ENCODE data around the gene AGPAT2.

Gene AGPAT2

DNA sequence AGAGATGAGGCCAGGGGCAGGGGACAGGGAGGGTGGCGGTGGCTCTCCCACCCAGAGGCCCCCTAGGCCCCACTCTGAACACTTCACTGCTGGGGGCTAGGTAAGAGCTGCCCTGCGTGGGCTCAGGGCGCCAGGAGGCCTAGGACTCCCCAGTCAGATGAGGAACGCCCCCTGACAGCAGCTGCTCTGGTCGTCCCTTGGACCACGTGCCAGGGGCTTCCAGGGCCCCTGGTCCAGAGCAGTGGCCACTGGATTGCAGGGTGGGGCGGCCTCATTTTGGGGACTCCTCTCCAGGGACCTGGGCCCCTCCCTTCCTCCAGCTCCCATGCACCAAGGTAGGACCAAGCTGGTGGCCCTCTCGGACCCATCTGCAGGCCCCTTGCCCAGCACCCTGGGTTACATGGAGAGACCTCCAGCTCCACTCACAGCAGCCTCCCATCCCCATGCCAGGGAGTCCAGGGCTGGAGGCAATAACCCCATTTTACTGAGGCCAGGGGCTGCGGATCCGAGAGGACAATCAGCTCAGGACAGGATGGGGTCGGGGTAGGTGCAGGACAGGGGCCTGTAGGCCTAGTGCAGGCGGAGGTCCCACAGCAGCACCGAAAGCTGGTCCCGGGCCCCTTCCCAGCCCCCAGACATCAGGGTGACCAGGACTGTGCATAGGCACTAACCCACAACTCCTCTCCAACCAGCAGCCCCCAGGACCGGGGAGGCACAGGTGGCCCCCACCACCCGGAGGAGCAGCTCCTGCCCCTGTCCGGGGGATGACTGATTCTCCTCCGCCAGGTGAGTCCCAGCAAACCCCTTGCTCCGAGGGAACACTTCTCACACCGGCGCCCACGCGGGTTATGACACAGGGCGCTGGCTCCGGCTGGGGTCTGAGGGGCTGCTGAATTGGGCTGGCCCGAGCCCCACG lies 23.0 kb downstream of the AGPAT2 start:
- Histone ChIP-seq H3K4me1 (ENCODE audit: insufficient read depth, low read length) (no peaks in the 10 kb centered on the region), H3K36me3 (ENCODE audit: insufficient read depth, low read length) (no peaks in the 10 kb centered on the region), H3K9me3 (ENCODE audit: control insufficient read depth, insufficient read depth, low read length) (no peaks in the 10 kb centered on the region), H3K9ac (ENCODE audit: low read depth, low read length) (no peak overlapping the region)

DNA sequence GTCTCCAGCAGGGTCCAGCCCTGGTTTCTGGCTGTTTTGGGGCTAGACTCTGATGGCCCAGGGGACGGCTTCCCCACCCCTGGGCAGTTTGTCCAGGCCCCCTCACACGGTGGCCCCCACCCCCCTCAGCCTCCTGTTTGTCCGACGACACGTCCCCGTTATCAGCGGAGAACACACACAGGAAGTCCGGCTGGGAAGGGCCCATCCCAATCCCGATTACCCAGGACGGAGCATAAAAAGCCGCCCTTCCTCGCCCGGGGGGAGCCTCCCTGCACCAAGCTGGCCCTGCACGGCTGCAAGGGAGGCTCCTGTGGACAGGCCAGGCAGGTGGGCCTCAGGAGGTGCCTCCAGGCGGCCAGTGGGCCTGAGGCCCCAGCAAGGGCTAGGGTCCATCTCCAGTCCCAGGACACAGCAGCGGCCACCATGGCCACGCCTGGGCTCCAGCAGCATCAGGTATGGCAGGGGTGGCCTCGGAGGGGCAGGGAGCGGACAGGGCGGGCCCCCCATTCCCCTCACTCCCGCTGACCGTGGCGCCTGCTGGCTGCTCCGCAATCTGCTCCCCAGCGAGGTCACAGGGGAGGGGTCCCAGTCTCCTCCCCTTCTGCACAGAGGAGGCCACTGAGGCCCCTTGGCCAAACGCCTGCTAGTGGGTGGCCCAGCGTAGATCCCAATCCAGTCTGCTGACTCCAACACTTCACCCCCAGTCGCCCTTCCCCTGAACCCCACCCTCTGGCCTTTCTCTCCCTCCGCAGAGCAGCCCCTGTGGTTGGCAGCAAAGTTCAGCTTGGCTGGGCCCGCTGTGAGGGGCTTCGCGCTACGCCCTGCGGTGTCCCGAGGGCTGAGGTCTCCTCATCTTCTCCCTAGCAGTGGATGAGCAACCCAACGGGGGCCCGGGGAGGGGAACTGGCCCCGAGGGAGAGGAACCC lies 24.3 kb downstream of the AGPAT2 start, which contains the start of gene EGFL7:
TSS of gene EGFL7 (plus strand) at position 261 of the 926 bp plus-strand sequence. CDS start 5,367 bp downstream, outside the sequence.
- Histone ChIP-seq H3K4me1 (ENCODE audit: insufficient read depth, low read length) (no peaks in the 10 kb centered on the region), H3K36me3 (ENCODE audit: insufficient read depth, low read length) (no peaks in the 10 kb centered on the region), H3K9ac (ENCODE audit: low read depth, low read length) (no peak within 1 kb of the TSS), H3K9me3 (ENCODE audit: control insufficient read depth, insufficient read depth, low read length) (no peaks in the 10 kb centered on the region)

DNA sequence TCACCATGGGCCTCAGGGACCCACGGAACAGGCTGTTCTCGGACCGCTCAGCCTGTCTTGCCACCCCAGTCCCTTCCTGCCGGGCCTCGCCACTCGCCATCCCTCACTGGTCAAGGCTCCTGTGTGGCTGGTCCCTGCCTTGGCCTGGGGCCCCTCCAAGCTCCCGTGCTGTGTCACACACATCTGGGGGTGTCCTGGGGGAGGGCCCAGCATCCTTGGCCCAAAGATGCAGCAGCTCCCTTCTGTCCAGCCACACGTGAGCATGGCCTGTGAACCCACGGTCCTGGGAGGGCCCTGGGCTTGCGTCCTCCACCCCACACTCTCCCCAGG lies 25.0 kb downstream of the AGPAT2 start:
- Histone ChIP-seq H3K9ac (ENCODE audit: low read depth, low read length) (no peak overlapping the region), H3K4me1 (ENCODE audit: insufficient read depth, low read length) (no peaks in the 10 kb centered on the region), H3K9me3 (ENCODE audit: control insufficient read depth, insufficient read depth, low read length) (no peaks in the 10 kb centered on the region), H3K36me3 (ENCODE audit: insufficient read depth, low read length) (no peaks in the 10 kb centered on the region)

GRCh38 chr9:136661641-136662325 lies 25.5 kb downstream of the AGPAT2 start:
- Histone ChIP-seq H3K36me3 (ENCODE audit: insufficient read depth, low read length) (no peaks in the 10 kb centered on the region), H3K4me1 (ENCODE audit: insufficient read depth, low read length) (no peaks in the 10 kb centered on the region), H3K9me3 (ENCODE audit: control insufficient read depth, insufficient read depth, low read length) (no peaks in the 10 kb centered on the region), H3K9ac (ENCODE audit: low read depth, low read length) (no peak overlapping the region)

- H3K4me1 ChIP-seq (ENCODE audit: insufficient read depth, low read length): no peaks in the 10 kb centered on the region
- no peak overlapping the region for H3K9ac ChIP-seq (ENCODE audit: low read depth, low read length)
These were observed 26.2 kb downstream of the AGPAT2 start for GRCh38 chr9:136660971-136661550.

GRCh38 chr9:136659861-136660784 lies 27.1 kb downstream of the AGPAT2 start:
- no peaks in the 10 kb centered on the region for H3K9me3 ChIP-seq (ENCODE audit: control insufficient read depth, insufficient read depth, low read length)
- no peaks in the 10 kb centered on the region; the same call in 1 of the 2 replicates for H3K4me1 ChIP-seq (ENCODE audit: insufficient read depth, low read length)
- H3K36me3 ChIP-seq (ENCODE audit: insufficient read depth, low read length): no peaks in the 10 kb centered on the region
- H3K9ac ChIP-seq (ENCODE audit: low read depth, low read length): no peak overlapping the region

More at GRCh38 chr9:136660971-136661550, 26.2 kb downstream of the AGPAT2 start:
- Histone ChIP-seq H3K36me3 (ENCODE audit: insufficient read depth, low read length) (no peaks in the 10 kb centered on the region), H3K9me3 (ENCODE audit: control insufficient read depth, insufficient read depth, low read length) (no peaks in the 10 kb centered on the region)

DNA sequence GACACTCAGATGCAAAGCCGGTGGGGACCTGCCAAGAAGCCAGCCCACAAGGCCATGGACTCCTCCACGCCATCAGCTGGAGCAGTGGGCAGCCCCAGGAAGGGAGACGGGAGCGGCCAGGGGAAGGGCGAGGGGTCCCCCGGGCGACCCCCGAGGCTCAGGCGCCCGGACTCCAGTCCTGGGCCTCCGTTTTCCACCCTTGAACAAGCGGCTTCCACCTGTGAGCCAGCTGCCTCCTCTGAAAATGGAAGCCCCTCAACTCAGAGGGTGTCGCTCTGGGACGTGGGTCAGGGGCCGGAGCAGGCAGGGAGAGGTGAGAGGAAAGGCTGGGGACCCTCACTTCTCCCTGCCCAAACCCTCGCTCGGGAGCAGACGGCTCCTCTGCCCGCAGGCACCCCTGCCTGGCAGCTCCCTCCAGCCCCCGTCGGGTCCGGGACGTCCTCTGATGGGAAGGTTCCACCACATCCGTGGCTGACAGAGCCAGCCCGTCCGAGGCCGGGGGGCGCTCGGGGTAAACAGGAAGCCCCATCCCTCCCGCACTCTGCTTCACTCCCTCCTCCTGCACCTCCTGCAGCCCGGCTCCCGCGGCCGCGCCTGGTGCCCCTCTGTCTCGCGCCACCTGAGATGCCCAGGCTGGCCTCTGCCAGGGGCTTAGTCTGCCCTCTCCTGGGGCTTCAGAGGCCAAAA lies 28.3 kb downstream of the AGPAT2 start:
- Histone ChIP-seq H3K36me3 (ENCODE audit: insufficient read depth, low read length) (no peaks in the 10 kb centered on the region), H3K9ac (ENCODE audit: low read depth, low read length) (no peak overlapping the region), H3K9me3 (ENCODE audit: control insufficient read depth, insufficient read depth, low read length) (no peaks in the 10 kb centered on the region), H3K4me1 (ENCODE audit: insufficient read depth, low read length) (no peaks in the 10 kb centered on the region; the same call in 1 of the 2 replicates)

DNA sequence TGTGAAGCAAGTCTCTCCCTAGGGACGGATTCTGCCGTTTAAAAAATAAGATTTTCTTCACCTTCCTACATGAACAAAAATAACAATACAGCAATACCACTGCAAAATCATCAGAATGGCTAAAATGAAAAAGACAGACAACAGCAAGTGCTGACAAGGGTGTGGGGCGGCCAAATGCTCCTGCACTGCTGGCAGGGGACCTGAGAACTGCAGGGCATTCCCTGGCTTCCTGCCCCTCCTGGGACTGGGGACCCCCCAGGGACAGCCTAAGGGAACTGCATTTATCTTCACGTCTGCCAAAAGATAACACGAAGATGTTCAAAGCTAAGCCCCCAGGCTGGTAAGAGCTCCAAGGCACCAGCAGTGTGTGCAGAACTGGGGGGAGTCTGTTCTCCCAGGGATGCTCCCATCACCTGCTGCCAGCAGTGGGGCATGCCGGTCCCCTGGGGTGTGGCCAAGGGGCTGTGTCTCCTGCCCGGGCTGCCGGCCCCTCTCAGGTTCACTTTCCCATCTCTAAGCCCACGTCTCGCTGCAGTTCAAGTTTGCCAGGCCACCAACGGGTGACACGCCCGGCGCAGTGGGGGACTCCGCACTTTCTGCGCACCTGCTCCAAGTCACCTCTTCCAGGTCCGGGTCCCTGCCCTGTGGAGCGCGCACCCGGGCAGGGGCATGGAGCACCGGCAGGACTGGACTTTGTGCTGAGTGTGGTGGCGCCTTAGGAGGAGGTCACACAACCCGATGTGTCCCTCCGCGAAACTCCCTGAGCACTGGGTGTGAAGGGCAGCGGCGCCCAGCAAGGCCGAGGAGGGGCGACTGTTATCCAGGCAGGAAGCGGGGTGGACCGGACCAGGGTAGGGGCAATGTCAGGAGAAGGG lies 29.0 kb downstream of the AGPAT2 start:
- no peak overlapping the region for H3K9ac ChIP-seq (ENCODE audit: low read depth, low read length)
- no peaks in the 10 kb centered on the region; the same call in 1 of the 2 replicates for H3K4me1 ChIP-seq (ENCODE audit: insufficient read depth, low read length)
- no peaks in the 10 kb centered on the region for H3K36me3 ChIP-seq (ENCODE audit: insufficient read depth, low read length)
- no peaks in the 10 kb centered on the region for H3K9me3 ChIP-seq (ENCODE audit: control insufficient read depth, insufficient read depth, low read length)

- Histone ChIP-seq H3K4me1 (ENCODE audit: insufficient read depth, low read length) (no peaks in the 10 kb centered on the region; the same call in 1 of the 2 replicates), H3K36me3 (ENCODE audit: insufficient read depth, low read length) (no peaks in the 10 kb centered on the region), H3K9me3 (ENCODE audit: control insufficient read depth, insufficient read depth, low read length) (no peaks in the 10 kb centered on the region), H3K9ac (ENCODE audit: low read depth, low read length) (no peak overlapping the region)
These were observed 30.3 kb downstream of the AGPAT2 start for GRCh38 chr9:136656795-136657611.

GRCh38 chr9:136656183-136656738 lies 31.0 kb downstream of the AGPAT2 start:
- Histone ChIP-seq H3K9ac (ENCODE audit: low read depth, low read length) (no peak overlapping the region), H3K4me1 (ENCODE audit: insufficient read depth, low read length) (no peaks in the 10 kb centered on the region; the same call in 1 of the 2 replicates), H3K36me3 (ENCODE audit: insufficient read depth, low read length) (no peaks in the 10 kb centered on the region), H3K9me3 (ENCODE audit: control insufficient read depth, insufficient read depth, low read length) (no peaks in the 10 kb centered on the region)

GRCh38 chr9:136655536-136656182 lies 31.6 kb downstream of the AGPAT2 start:
- Histone ChIP-seq H3K9me3 (ENCODE audit: control insufficient read depth, insufficient read depth, low read length) (no peaks in the 10 kb centered on the region), H3K36me3 (ENCODE audit: insufficient read depth, low read length) (no peaks in the 10 kb centered on the region), H3K9ac (ENCODE audit: low read depth, low read length) (no peak overlapping the region), H3K4me1 (ENCODE audit: insufficient read depth, low read length) (no peaks in the 10 kb centered on the region; the same call in 1 of the 2 replicates)

All from ES-I3 (cell line).